ENCODE data around the gene CD82.

GRCh38 chr11:44535191-44535980, 30.1 kb upstream of the CD82 start:
- TF ChIP-seq POLR2A (IDR thresholded peaks at IDR 0.05) = no peak
- TF ChIP-seq EP300 (IDR thresholded peaks at IDR 0.05) = no peak
